Adrenal gland (tissue), 5 donors: ENCODE data around the gene SLC9C2.

Experiments
- CTCF ChIP-seq, 6 experiments: fragments of 450-650 bp in 4 of 6; fragments of 200-600 bp in 2 of 6; sonication (generic) in 1 of 6; IDR thresholded peaks; 1 replicate in 5 of 6; 2 replicates in 1 of 6; pipeline versions ENCODE4 v1.5.1 to v1.8.0; 2016 to 2021; ENCODE audit warnings: antibody characterized with exemption in 6 of 6, mild to moderate bottlenecking in 2 of 6, moderate library complexity in 1 of 6
- POLR2A ChIP-seq, 2 donors: fragments of 450-650 bp; IDR thresholded peaks; one replicate each; pipeline ENCODE4 v1.6.1; 2017; ENCODE audit warnings: antibody characterized with exemption in 2 of 2, mild to moderate bottlenecking in 2 of 2, moderate library complexity in 1 of 2
- donor health status: DM: no; HTN: no; CAD: no.

- TF ChIP-seq CTCF (IDR thresholded peaks at IDR 0.05) (no peak), POLR2A (IDR thresholded peaks at IDR 0.05) (no peak)
Observed at GRCh38 chr1:173459885-173460284, 143.0 kb downstream of the SLC9C2 start.
